Pulmonary artery endothelial cell (primary cell): Measurements from ENCODE around the gene RHBDF1. TPM values are rescaled to one million over a fixed set of nuclear protein-coding genes. Genes with fewer than 3 reads are reported as not detected.
A peak's percentile ranks its signal among the peaks of the same experiment; 100 is the strongest.
"Not testable (repeated sequence)": the region's sequence is repeated elsewhere in the genome, so short reads cannot be mapped to it uniquely, and the experiment has no call there.

Experiments used
- DNase-seq: peaks from one replicate; pipeline ENCODE4 v3.0.0-alpha.2; 2011; ENCODE audit warnings: low read depth, low spot score
- total RNA-seq: library from RNA; depleted of rRNA; stranded (reverse); fragments of >200 nt; gene quantifications from 2 replicates; pipeline ENCODE4 v1.2.3, GENCODE V29; 2014

Gene RHBDF1
- total RNA-seq, 1 donor from 2014 or later, result 24.9 TPM

DNA sequence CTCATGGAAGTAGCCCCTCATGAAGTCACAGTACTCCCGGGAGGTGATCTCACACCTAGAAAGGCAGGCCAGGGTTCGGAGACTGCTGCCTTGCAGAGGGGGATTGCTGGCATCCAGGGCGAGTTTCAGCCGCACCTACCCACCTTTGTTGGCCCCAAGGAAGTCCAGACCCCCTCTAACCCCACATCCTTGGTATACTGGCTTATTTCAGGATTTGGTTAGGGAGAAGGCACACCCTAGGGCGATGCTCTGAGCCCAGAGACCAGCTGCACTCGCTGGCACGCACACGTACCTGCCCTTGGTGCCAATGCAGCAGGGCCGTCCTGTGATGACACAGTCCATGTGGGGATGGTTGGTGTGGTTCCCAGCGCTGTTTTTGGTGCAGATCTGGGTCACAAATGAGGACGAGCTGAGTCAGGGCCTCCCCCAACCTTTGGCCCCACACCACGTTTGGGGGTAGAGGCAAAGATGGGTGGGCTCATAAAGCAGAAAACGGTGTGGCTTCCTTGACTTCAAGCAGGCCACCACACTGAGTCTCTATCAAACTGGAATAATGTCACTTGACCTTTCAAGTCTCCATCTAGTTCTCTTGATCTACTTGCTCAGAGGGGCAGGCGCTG is 12.9 kb downstream of the RHBDF1 start:
- DNase-seq, result no peak

- no peak for DNase-seq
These were observed 13.7 kb downstream of the RHBDF1 start for GRCh38 chr16:58491-59439.

DNA sequence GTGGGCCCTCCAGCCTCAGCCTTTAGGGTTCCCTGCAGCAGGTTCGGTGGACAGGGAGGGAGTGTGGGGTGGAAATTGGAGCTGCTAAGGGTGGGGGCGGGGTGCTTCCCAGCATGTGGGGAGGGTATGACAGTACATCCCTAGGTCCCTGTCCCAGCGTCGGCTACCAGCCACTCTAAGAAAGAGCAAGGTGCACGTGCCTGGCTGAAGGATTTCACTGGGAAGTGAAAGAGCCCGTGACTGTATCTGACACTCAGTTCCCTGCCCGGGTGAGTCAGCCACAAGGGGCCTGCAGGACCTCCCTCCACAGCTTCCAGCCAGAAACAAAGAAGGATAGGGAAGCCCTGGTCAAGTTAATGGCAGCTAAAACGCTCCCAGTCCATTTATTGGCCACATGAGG is 14.7 kb downstream of the RHBDF1 start:
- no peak for DNase-seq

DNA sequence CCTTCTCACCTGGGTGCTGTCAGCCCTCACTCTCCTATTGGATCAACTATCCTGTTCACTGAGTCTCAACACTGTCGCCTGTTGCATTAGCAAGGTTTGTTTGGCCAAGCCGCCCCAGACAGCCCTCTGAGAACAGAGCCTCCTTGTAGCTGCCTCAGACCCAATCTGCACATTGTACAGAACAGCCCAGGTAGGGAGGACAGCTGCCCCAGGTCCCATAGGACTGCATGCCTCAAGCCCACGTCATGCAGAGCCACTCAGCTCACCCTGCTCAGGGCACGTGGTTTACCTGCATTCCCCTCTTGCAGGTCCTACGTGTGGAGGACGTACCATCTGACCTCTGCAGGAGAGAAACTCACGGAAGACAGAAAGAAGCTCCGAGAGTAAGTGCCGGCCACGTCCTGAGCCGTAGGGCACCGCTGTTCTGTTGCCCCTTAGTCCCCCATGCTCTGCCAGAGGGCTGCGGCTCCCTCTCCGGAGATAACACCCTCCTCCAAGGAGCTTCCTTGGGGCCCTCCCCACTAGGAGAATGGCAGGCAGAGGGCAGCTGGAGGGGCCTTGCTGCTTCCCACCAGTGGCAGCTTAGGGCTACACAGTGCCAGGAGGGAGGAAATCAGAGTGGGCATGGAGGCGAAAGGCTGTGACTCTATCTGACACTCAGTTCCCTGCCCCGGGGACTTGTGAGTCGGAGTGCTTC is 16.1 kb downstream of the RHBDF1 start:
- no peak for DNase-seq

GRCh38 chr16:55571-56136 is 16.8 kb downstream of the RHBDF1 start:
- no peak for DNase-seq

- DNase-seq, result no peak
These were observed 18.2 kb downstream of the RHBDF1 start for GRCh38 chr16:54237-54581.

DNA sequence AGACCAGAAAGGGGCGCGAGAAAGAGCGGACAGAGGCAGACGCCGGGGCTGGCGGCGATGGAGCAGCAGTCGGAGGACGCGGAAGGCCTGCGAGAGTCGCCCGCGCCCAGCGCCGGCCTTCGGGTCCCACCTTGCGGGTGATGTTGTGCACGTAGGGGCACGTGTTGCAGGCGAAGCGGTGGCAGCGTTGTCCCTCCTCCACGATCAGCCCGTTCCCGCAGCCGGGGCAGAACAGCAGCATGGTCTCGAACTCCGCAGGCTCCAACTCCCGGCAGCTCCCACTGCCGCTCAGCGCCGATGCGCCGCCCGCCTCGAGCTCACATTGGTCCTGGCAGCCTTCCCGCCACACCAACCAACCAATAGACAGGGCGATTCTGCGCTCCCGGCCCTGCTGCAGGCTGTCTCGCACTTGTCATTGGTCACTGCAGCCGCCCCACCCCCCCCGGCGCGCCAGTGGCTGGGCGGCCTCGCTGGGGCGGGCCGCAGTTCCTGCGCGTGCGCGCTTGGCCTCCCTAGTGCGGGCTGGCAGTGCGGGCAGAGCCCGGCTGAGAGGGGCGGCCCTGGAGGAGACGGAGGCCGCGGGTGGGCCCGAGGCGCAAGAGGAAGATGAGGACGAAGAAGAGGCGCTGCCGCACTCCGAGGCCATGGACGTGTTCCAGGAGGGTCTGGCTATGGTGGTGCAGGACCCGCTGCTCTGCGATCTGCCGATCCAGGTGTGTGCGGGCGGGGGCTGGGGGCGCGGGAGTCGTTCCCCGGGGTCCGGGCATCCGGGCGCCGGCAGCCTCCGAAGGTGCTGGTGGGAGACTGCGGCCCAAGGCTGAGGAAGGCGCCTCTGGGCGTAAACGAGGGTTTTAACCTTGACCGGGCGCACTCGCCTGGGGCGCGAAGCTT is 18.8 kb downstream of the RHBDF1 start, which contains the start of the genes POLR3K and SNRNP25:
TSS of gene POLR3K (minus strand) at position 263 of the 891 bp plus-strand sequence. CDS start at position 241, 22 bp downstream.
TSS of gene SNRNP25 (plus strand) at position 483 of the 891 bp plus-strand sequence. CDS start at position 672, 189 bp downstream.
- peak; percentile 96 for DNase-seq

GRCh38 chr16:50769-51591 is 21.5 kb downstream of the RHBDF1 start:
- DNase-seq, result no peak

GRCh38 chr16:47234-47633 is 25.2 kb downstream of the RHBDF1 start:
- no peak for DNase-seq

- not testable (repeated sequence) for DNase-seq
These were observed 25.9 kb downstream of the RHBDF1 start for GRCh38 chr16:46510-46909.

GRCh38 chr16:45454-45853 is 27.0 kb downstream of the RHBDF1 start:
- no peak for DNase-seq

- DNase-seq, result no peak
These were observed 27.8 kb downstream of the RHBDF1 start for GRCh38 chr16:44655-45054.

GRCh38 chr16:43294-43693 is 29.1 kb downstream of the RHBDF1 start:
- no peak for DNase-seq

DNA sequence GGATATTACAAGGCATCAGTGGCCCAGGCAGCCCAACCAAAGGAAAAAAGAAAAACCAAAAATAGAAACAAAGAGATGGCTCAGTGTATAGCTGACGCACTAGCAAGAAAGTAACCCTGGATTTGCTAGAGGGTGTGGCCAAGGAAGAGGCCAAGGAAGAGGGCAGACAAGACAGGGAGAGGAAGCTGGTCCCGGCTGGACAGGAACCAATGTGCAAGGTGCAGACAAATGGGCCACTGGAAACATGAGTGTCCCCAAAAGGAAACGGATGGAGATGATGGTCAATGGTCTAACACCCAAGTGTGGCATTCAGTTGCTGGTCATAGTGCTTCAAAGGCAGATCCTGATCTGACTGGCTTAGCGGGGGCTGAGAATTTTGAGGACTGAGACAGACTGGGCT is 29.7 kb downstream of the RHBDF1 start:
- no peak for DNase-seq

DNA sequence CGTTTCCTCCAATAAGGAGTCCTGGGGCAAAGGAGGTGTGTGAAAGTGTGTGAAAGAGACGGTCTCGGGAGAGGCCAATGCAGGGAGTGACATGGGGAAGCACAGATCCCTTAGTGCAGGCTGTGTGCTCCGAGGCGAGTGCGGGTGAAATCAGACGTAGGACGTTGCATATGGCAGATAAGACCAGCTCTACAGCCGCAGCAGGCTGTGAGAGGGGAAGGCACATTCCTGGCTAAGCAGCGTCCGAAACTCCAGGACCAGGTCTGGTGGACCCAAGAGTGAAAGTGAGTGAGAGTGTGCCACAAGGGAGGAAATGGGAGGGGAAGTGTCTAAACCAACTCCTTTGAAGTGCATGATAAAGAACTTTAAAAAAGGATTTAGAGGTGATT is 30.4 kb downstream of the RHBDF1 start:
- DNase-seq, result no peak

DNA sequence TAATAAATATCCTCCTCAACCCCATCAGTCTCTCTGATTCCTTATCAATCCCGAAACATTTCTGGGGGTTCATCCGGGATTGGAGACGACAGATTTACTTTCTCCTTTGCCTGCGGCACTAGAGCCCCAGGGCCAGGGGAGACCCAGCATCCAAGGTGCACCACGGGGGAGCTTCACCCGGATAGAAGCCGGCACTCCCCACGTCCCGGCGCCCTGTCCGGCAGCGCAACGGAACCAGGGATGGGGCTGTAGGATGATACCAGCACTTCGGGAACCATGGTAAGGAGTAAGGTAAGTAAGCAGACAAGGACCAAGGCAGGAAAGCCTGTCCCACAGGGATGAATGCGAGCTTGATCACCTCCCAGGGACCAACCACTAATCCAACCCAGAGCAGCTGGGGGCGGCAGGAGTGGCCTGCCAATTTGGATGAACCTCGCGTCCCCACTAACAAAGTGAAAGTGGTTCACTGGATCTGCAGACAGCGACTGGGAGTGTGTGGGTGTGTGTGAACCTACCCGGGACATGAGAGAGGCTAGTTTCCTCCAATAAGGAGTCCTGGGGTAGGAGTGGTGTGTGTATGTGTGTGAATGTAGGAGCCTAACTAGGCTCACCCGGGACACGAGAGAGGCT is 30.9 kb downstream of the RHBDF1 start:
- DNase-seq, result no peak

DNA sequence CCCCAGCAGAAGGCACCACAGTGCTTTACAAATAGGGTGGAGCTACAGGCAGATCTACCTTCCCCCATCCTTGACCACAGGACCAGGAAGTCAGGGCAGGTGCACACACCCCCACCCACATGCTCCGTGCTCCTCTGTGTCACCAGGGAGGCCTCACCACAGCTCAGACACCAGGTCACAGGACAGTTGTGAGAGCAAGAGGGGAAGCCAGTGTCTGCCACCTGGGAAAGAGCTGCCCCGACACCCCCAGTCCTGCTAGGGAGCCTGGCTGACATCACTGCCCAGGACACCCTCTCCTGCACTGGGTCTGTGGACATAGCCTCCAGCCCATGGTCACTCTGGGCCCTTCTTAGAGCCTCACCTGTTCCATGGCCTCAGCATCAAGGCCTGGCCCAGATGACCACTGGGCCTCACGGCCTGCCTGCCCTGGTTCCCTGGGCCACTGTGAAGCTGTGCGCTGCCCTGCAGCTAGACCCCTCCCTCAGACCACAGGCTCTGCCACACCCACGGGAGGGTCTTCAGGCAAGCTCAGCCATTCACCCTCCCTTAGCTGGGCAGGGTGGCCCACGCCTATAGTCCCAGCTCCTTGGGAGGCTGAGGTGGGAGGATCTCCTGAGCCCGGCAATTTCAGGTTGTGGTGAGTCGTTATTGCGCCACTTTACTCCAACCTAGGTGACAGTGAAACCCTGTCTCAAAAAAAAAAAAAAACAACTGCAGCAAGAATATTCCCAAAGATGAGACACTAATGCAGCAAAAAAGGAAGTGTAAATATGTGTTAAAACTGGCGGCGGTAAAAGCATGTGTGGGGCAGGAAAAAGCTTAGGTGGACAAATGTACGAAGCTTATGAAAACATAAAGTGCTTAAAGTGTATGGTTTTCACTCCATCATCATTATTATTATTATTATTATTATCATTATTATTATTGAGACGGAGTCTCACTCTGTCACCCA is 33.2 kb downstream of the RHBDF1 start:
- DNase-seq, result no peak

DNA sequence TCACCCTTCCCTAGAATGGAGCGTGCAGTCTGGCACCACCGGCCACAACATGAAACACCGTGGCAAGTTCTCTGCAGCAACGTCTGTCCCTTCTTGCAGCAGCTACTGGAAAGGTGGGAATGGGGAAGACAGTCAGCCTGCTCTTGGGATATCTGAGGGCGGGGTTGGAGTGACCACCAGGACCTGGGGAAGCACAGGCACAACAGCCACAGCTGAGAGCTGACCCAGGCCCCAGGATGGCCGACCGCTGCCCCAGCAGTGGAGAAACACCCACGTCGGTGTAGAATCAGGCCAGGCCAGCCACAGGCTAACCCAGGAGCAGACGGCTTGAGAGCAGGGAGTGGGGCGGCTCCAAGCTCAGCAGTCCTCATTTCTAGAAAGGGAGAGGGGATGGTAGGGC is 34.2 kb downstream of the RHBDF1 start:
- DNase-seq, result not testable (repeated sequence)
